Liver (tissue), 3 donors: ENCODE results near the gene CEP250.

Experiments used
- ATF3 ChIP-seq: IDR thresholded peaks from 2 replicates; pipeline ENCODE4 v1.6.1; 2016; ENCODE audit warnings: antibody characterized with exemption
- EGR1 ChIP-seq, 2 donors: IDR thresholded peaks; 2 replicates each; pipeline ENCODE4 v1.6.1; 2016 to 2018; ENCODE audit warnings: antibody characterized with exemption in 2 of 2, low read depth in 2 of 2
- FOXA1 ChIP-seq: IDR thresholded peaks from 2 replicates; pipeline ENCODE4 v1.6.1; 2016; ENCODE audit warnings: antibody characterized with exemption
- GABPA ChIP-seq, 2 donors: IDR thresholded peaks in 1 of 2; conservative IDR thresholded peaks in 1 of 2; 2 replicates each; pipeline ENCODE4 v1.6.1; 2016; ENCODE audit warnings: antibody characterized with exemption in 2 of 2, mild to moderate bottlenecking in 1 of 2, moderate library complexity in 1 of 2
- MAX ChIP-seq: IDR thresholded peaks from 2 replicates; pipeline ENCODE4 v1.6.1; 2016; ENCODE audit warnings: antibody characterized with exemption
- SP1 ChIP-seq: IDR thresholded peaks from 2 replicates; pipeline ENCODE4 v1.6.1; 2018; ENCODE audit warnings: antibody characterized with exemption, mild to moderate bottlenecking
- YY1 ChIP-seq: IDR thresholded peaks from 2 replicates; pipeline ENCODE4 v1.6.1; 2016; ENCODE audit warnings: antibody characterized with exemption, mild to moderate bottlenecking
- TF ChIP-seq, protein P1 (sequence below): fragments of 150-350 bp; IDR thresholded peaks from 2 replicates; pipeline ENCODE4 v1.5.1; 2017; ENCODE audit warnings: improper control_type of control experiment, low read depth, low read length; ENCODE audit not compliant: missing input control
- donor health status: healthy.
- donor health status: healthy.

- TF ChIP-seq EGR1 (IDR thresholded peaks at IDR 0.05; ENCODE audit: low read depth in 2 of 2) (no peak), FOXA1 (no peak), ATF3 (no peak), MAX (no peak), YY1 (no peak), SP1 (no peak), GABPA (IDR thresholded peaks at IDR 0.05 in 1 of 2, conservative IDR thresholded peaks at IDR 0.05 in 1 of 2) (no peak)
- TF ChIP-seq, protein P1, sequence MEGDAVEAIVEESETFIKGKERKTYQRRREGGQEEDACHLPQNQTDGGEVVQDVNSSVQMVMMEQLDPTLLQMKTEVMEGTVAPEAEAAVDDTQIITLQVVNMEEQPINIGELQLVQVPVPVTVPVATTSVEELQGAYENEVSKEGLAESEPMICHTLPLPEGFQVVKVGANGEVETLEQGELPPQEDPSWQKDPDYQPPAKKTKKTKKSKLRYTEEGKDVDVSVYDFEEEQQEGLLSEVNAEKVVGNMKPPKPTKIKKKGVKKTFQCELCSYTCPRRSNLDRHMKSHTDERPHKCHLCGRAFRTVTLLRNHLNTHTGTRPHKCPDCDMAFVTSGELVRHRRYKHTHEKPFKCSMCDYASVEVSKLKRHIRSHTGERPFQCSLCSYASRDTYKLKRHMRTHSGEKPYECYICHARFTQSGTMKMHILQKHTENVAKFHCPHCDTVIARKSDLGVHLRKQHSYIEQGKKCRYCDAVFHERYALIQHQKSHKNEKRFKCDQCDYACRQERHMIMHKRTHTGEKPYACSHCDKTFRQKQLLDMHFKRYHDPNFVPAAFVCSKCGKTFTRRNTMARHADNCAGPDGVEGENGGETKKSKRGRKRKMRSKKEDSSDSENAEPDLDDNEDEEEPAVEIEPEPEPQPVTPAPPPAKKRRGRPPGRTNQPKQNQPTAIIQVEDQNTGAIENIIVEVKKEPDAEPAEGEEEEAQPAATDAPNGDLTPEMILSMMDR: no peak
These were observed 107.2 kb downstream of the CEP250 start for GRCh38 chr20:35562541-35563110.
